A673 (cell line): ENCODE data around the gene BATF. TPM values are rescaled to one million over a fixed set of nuclear protein-coding genes. Genes with fewer than 3 reads are reported as not detected.

ENCODE experiments used
- BruUV-seq: library from RNA; stranded (reverse); fragments of 400-500 nt; replicated peaks from 2 replicates; lab custom pipeline; 2021; lab: Mats Ljungman, UMichigan
- CTCF ChIA-PET: fragments of 300-600 bp; sonication (Branson Sonifier 250); formaldehyde crosslinking; loops from one replicate; lab custom pipeline; 2022; ENCODE audit warnings: antibody characterized with exemption; lab: Charles Lee
- POLR2A ChIA-PET: fragments of 300-600 bp; sonication (Branson Sonifier 250); formaldehyde crosslinking; loops from one replicate; lab custom pipeline; 2022; ENCODE audit warnings: antibody characterized with exemption; ENCODE audit not compliant: low non-redundant PET; lab: Charles Lee
- DNase-seq: peaks from one replicate; pipeline ENCODE4 v3.0.0-alpha.2; 2015; ENCODE audit warnings: low spot score
- H3K27ac ChIP-seq: fragments of 200-600 bp; sonication (generic); 2 replicates; pipeline ENCODE4 v1.5.1; 2016; ENCODE audit warnings: mixed run types, low read depth, mild to moderate bottlenecking, mixed read lengths, antibody characterized with exemption, low read length; ENCODE audit not compliant: poor library complexity, severe bottlenecking
- H3K27me3 ChIP-seq: fragments of 200-600 bp; sonication (generic); replicated peaks from 2 replicates; pipeline ENCODE4 v1.6.1; 2017; ENCODE audit warnings: mixed run types, low read depth, mild to moderate bottlenecking, mixed read lengths, antibody characterized with exemption, low read length; ENCODE audit not compliant: insufficient read depth, poor library complexity
- H3K36me3 ChIP-seq: fragments of 200-600 bp; sonication (generic); 2 replicates; pipeline ENCODE4 v1.6.1; 2016; ENCODE audit warnings: mixed run types, mild to moderate bottlenecking, mixed read lengths, antibody characterized with exemption, low read length; ENCODE audit not compliant: insufficient read depth, poor library complexity, severe bottlenecking
- H3K4me1 ChIP-seq: fragments of 200-600 bp; sonication (generic); 2 replicates; pipeline ENCODE4 v1.6.1; 2017; ENCODE audit warnings: mixed run types, mild to moderate bottlenecking, mixed read lengths, antibody characterized with exemption, low read length; ENCODE audit not compliant: insufficient read depth, poor library complexity, severe bottlenecking
- H3K4me3 ChIP-seq: fragments of 200-600 bp; sonication (generic); 2 replicates; pipeline ENCODE4 v1.5.1; 2016; ENCODE audit warnings: low read depth, mixed run types, mild to moderate bottlenecking, mixed read lengths, low read length; ENCODE audit not compliant: poor library complexity, severe bottlenecking
- H3K9me3 ChIP-seq: fragments of 200-600 bp; sonication (generic); 2 replicates; pipeline ENCODE4 v1.6.1; 2016; ENCODE audit warnings: mixed run types, low read depth, mild to moderate bottlenecking, mixed read lengths, antibody characterized with exemption, low read length; ENCODE audit not compliant: poor library complexity, severe bottlenecking
- EZH2 ChIP-seq: fragments of 200-600 bp; sonication (generic); IDR thresholded peaks from 2 replicates; pipeline ENCODE4 v1.6.1; 2017; ENCODE audit warnings: borderline replicate concordance, low read depth, mild to moderate bottlenecking, mixed read lengths, antibody characterized with exemption, low read length; ENCODE audit not compliant: poor library complexity, severe bottlenecking
- intact Hi-C: fragments of 100-400 bp; cut with micrococcal nuclease; formaldehyde crosslinking; loops from one replicate; pipeline ENCODE4 v1.10.0; 2022; ENCODE audit not compliant: unreplicated experiment
- total RNA-seq: library from RNA; stranded (reverse); gene quantifications from 2 replicates; pipeline ENCODE4 v1.2.3, GENCODE V29; 2021
- TF ChIP-seq, protein P1 (sequence below): fragments of 300-800, 200-600 bp; sonication (generic); conservative IDR thresholded peaks from 2 replicates; pipeline ENCODE4 v1.5.1; 2017; ENCODE audit warnings: low read depth, mild to moderate bottlenecking, antibody characterized with exemption, low read length, moderate library complexity, mixed read lengths

The BATF gene
- total RNA-seq, 1 experiment from 2014 or later, result not detected

GRCh38 chr14:75568791-75569190, 46.5 kb downstream of the BATF start:
- ChIA-PET POLR2A (no interaction called here), CTCF (no interaction called here)
- no peak overlapping the region for H3K27ac ChIP-seq
- intact Hi-C loops, result loop anchor here (10.0 kb wide), 1 partner anchor 444 kb away; the partner anchor contains the start of gene NEK9
- no TSS peak for BruUV-seq
- H3K4me1 ChIP-seq, result no peaks in the 10 kb centered on the region
- H3K4me3 ChIP-seq, result no peak overlapping the region
- no peak for TF ChIP-seq EZH2
- TF ChIP-seq, protein P1, sequence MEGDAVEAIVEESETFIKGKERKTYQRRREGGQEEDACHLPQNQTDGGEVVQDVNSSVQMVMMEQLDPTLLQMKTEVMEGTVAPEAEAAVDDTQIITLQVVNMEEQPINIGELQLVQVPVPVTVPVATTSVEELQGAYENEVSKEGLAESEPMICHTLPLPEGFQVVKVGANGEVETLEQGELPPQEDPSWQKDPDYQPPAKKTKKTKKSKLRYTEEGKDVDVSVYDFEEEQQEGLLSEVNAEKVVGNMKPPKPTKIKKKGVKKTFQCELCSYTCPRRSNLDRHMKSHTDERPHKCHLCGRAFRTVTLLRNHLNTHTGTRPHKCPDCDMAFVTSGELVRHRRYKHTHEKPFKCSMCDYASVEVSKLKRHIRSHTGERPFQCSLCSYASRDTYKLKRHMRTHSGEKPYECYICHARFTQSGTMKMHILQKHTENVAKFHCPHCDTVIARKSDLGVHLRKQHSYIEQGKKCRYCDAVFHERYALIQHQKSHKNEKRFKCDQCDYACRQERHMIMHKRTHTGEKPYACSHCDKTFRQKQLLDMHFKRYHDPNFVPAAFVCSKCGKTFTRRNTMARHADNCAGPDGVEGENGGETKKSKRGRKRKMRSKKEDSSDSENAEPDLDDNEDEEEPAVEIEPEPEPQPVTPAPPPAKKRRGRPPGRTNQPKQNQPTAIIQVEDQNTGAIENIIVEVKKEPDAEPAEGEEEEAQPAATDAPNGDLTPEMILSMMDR, result no peak
- H3K36me3 ChIP-seq, result no peaks in the 10 kb centered on the region
- DNase-seq, result no peak
- no peaks in the 10 kb centered on the region for H3K9me3 ChIP-seq
- H3K27me3 ChIP-seq, result peaks cover 15% of the 10 kb centered on the region

DNA sequence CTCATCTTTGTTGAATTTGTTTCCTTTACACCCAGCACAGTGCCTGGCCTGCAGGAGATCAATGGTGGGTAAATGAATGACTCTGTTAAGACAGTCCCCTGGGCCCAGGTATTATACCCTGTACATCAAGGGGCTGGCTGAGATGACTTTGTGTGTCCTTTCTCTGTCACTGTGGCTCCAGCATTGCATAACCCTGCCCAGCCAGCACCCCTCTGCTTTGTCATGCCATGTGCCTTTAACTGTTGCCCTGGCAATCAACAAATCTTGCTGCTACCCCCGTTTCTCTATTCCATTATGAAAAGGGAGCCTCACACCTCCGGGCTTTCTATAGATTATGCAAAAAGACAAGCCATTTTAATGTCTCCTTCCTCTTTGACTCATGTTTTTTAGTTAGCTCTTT, 48.5 kb downstream of the BATF start:
- intact Hi-C loops, result no loop called here
- H3K27me3 ChIP-seq, result peaks cover 13% of the 10 kb centered on the region
- DNase-seq, result no peak
- no peaks in the 10 kb centered on the region for H3K4me1 ChIP-seq
- ChIA-PET CTCF (no interaction called here), POLR2A (no interaction called here)
- H3K27ac ChIP-seq, result no peak overlapping the region
- no peaks in the 10 kb centered on the region for H3K36me3 ChIP-seq
- no peak for TF ChIP-seq EZH2
- TF ChIP-seq, protein P1, result no peak
- H3K9me3 ChIP-seq, result no peaks in the 10 kb centered on the region
- BruUV-seq, result no TSS peak
- H3K4me3 ChIP-seq, result no peak overlapping the region

DNA sequence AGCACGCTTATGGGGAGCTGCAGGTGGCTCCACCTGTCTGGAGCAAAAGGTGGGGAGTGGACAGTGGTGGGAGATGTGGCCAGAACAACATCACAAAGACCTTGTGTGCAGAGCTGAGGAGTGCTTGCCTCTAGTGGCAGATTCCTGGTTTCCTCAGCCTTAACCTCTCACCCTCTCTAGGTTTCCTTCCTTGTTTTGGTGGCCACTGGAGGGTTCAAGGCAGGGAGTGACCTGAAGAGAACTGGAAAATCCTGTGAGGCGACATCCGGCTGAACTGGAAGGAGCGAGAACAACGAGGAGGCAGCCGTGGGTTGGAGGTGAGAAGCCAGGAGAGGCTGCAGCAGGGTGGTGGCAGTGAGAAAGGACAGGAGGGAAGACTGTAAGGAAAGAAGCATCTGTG, 49.8 kb downstream of the BATF start:
- POLR2A ChIA-PET, result no interaction called here

More for the DNA sequence above, 49.8 kb downstream of the BATF start:
- Histone ChIP-seq H3K36me3 (no peaks in the 10 kb centered on the region), H3K9me3 (no peaks in the 10 kb centered on the region), H3K4me3 (no peak overlapping the region), H3K4me1 (no peaks in the 10 kb centered on the region), H3K27me3 (peaks cover 13% of the 10 kb centered on the region), H3K27ac (no peak overlapping the region)
- DNase-seq, result no peak
- CTCF ChIA-PET, result interaction anchor here (1.5 kb wide), 1 partner anchor 11 kb away, joined by 5 read pairs; no protein-coding TSS in a partner anchor
- intact Hi-C loops, result no loop called here
- BruUV-seq, result no TSS peak
- TF ChIP-seq, protein P1, result no peak
- no peak for TF ChIP-seq EZH2
